ENCODE results near the gene TBP. TPM values are rescaled to one million over a fixed set of nuclear protein-coding genes. Genes with fewer than 3 reads are reported as not detected.

Gene TBP
- total RNA-seq, 6 experiments from 2014 or later = 5.3 to 9.1 (median 5.9) TPM

DNA sequence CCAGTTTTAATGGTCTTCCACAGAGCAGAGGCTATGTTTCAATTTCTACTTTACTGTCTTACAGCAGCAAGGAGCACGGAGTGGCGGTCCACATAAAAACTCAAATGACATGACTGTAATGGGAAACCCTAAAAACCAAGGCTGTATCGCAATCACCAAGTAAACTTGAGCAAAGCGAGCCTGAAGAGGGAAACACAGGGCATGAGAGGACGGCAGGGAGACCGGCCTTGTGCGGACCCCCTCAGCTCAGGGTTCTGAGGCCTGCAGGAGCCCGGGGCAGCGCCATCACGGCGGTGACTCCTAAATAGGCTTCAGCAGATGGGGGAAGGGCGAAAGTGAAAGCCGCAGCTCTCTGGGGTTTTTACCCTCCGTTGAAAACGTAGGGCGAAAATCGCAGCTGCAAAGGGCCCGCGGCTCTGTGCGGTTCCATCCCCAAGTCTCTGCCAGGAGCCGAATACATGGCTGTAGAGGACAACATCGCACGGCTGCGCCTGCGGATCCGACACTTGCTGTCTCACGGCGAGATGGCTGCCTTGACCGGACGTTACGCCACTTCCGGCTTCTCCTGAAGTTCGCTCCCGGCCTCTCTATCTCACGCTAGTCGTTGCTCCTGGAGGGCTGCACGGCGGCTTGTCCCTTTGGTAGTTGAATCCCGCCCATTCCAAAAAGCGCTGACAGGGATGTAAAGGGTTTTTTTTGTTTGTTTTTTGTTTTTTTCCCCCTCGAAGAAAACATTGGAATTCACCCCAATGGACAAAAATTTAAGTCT is 1.2 kb upstream of the TBP start, which contains the start of gene PSMB1:
Gene PSMB1, minus strand, starts transcription at position 543 of the 769 bp plus-strand sequence. Its CDS starts 65 bp downstream, at position 478.
- intact Hi-C loops (cut with DNase I) = no loop called here
- TF ChIP-seq CTCF (IDR thresholded peaks at IDR 0.05) (no peak), POLR2A (IDR thresholded peaks at IDR 0.05) (peak; percentile 90)
- Histone ChIP-seq H3K4me1 (peaks cover 0 to 47% (median 11%) of the 10 kb centered on the region in 4 donors), H3K36me3 (peaks cover 0 to 20% (median under 1%) of the 10 kb centered on the region in 4 donors), H3K27me3 (no peaks in the 10 kb centered on the region), H3K4me3 (peak within 1 kb of the TSS; percentile 91 to 95 (median 93)), H3K27ac (peak within 1 kb of the TSS; percentile 84 to 96 (median 93)), H3K9me3 (no peaks in the 10 kb centered on the region)
- 0% methylated on average over 20 of the region's 41 CpGs for WGBS (ENCODE audit: insufficient coverage, low coverage, low lambda C conversion rate, missing lambda C conversion rate)
- ATAC-seq = peak; percentile 84 to 86 (median 86)
- peak; percentile 95 to 97 (median 96) for DNase-seq

DNA sequence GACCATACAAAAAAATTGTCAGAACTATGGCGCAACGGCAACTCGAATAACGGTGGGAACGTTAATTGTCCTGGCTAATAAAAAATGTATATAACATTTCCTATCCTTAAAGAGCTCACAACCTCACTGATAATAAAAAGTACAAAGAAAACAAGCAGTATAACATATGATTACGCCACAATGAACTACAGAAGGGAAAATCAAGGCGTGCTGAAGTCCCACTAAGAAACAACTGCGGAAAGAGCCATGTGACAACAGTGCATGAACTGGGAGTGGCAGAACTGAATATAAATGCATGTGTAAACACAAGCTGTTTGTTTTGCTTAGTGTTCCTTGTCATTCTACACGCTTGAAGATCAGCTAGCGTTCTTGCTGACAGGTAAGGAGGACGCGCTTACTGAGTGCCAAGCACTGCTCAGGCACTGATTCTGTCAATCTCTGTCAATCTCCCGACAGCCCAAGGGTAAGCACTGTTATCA is 596 bp upstream of the TBP start:
- intact Hi-C loops (cut with DNase I) = no loop called here
- TF ChIP-seq CTCF (IDR thresholded peaks at IDR 0.05) (no peak), POLR2A (IDR thresholded peaks at IDR 0.05) (no peak)
- H3K36me3 ChIP-seq = peaks cover 0 to 15% (median under 1%) of the 10 kb centered on the region in 4 donors
- H3K27ac ChIP-seq = peak overlapping the region; percentile 84 to 96 (median 93)
- DNase-seq (no peak), ATAC-seq (peak; percentile 43 to 59 (median 48))
- H3K27me3 ChIP-seq = no peaks in the 10 kb centered on the region
- peaks cover 0 to 43% (median 11%) of the 10 kb centered on the region in 4 donors for H3K4me1 ChIP-seq
- no peaks in the 10 kb centered on the region for H3K9me3 ChIP-seq
- peak overlapping the region; percentile 91 to 95 (median 93) for H3K4me3 ChIP-seq
- WGBS (ENCODE audit: insufficient coverage, low coverage, low lambda C conversion rate, missing lambda C conversion rate) = under 1% methylated on average over 13 of the region's 13 CpGs

- WGBS (ENCODE audit: insufficient coverage, low coverage, low lambda C conversion rate, missing lambda C conversion rate) = 1% methylated on average over 7 of the region's 7 CpGs
- no peak for TF ChIP-seq CTCF (IDR thresholded peaks at IDR 0.05)
- Histone ChIP-seq H3K9me3 (no peaks in the 10 kb centered on the region), H3K36me3 (peaks cover 0 to 16% (median under 1%) of the 10 kb centered on the region in 4 donors), H3K4me1 (peaks cover 0 to 36% (median 10%) of the 10 kb centered on the region in 4 donors), H3K4me3 (peak overlapping the region; percentile 91 to 95 (median 93)), H3K27me3 (no peaks in the 10 kb centered on the region), H3K27ac (peak overlapping the region; percentile 84 to 96 (median 93))
- no peak for DNase-seq
- intact Hi-C loops (cut with DNase I) = no loop called here
- no peak for ATAC-seq
Measured at GRCh38 chr6:170554796-170555137, 598 bp downstream of the TBP start.

DNA sequence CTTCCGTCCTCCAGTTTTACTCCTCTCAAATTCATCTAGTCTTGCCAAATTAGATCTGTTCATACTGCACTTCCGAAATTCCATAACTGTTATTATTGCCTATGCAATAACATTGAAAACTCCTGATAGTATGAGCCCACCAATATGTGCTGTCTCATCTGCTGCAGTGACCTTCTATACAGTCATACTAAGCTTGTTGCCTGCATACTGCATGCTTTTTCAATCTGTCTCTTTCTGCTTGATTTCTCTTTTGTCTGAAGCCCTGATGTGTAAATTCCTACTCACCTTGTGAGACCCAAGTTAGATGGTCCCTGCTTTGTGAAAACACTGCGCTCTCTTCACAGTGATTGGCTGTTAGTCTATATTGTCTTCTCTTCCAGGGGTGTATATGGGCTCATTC is 1.1 kb downstream of the TBP start:
- ATAC-seq = no peak
- intact Hi-C loops (cut with DNase I) = no loop called here
- Histone ChIP-seq H3K27me3 (no peaks in the 10 kb centered on the region), H3K4me3 (peak overlapping the region; percentile 91 to 95 (median 93)), H3K4me1 (peaks cover 0 to 30% (median 8%) of the 10 kb centered on the region in 4 donors), H3K36me3 (peaks cover 0 to 16% (median under 1%) of the 10 kb centered on the region in 4 donors), H3K27ac (no peak overlapping the region), H3K9me3 (no peaks in the 10 kb centered on the region)
- 45% methylated on average over 3 of the region's 3 CpGs for WGBS (ENCODE audit: insufficient coverage, low coverage, low lambda C conversion rate, missing lambda C conversion rate)
- no peak for TF ChIP-seq CTCF (IDR thresholded peaks at IDR 0.05)
- no peak for TF ChIP-seq POLR2A (IDR thresholded peaks at IDR 0.05)
- no peak for DNase-seq
